T-helper 1 cell treated with Interleukin-12 subunit alpha and Interleukin-12 subunit beta and Interleukin-4 antibody, amounts not matched to agents 30 μg/mL and 1 μg/mL, for 36 hours (primary cell): ENCODE data around the gene SLC5A9.

Experiments
- H3K27ac Mint-ChIP-seq: one replicate; pipeline ENCODE4 v1.8.0; 2021; ENCODE audit warnings: mild to moderate bottlenecking, mixed read lengths
- H3K27me3 Mint-ChIP-seq: one replicate; pipeline ENCODE4 v1.8.0; 2021; ENCODE audit warnings: low read depth, mixed read lengths
- H3K36me3 Mint-ChIP-seq: one replicate; pipeline ENCODE4 v1.8.0; 2021; ENCODE audit warnings: low read depth, mixed read lengths
- H3K4me1 Mint-ChIP-seq: one replicate; pipeline ENCODE4 v1.8.0; 2021; ENCODE audit warnings: low read depth, mixed read lengths
- H3K4me3 Mint-ChIP-seq: one replicate; pipeline ENCODE4 v1.8.0; 2021; ENCODE audit warnings: mild to moderate bottlenecking, moderate library complexity, mixed read lengths
- H3K9me3 Mint-ChIP-seq: one replicate; pipeline ENCODE4 v1.8.0; 2021; ENCODE audit warnings: mixed read lengths

SLC5A9 gene

GRCh38 chr1:48221122-48221521, 1.4 kb upstream of the SLC5A9 start:
- Mint-ChIP-seq H3K36me3 (no peaks in the 10 kb centered on the region), H3K27ac (no peak overlapping the region), H3K4me1 (no peaks in the 10 kb centered on the region), H3K4me3 (no peak overlapping the region), H3K27me3 (peaks cover 9% of the 10 kb centered on the region), H3K9me3 (no peaks in the 10 kb centered on the region)

GRCh38 chr1:48221657-48222056, 859 bp upstream of the SLC5A9 start:
- Mint-ChIP-seq H3K27me3 (peaks cover 9% of the 10 kb centered on the region), H3K4me3 (no peak overlapping the region), H3K27ac (no peak overlapping the region), H3K36me3 (no peaks in the 10 kb centered on the region), H3K4me1 (no peaks in the 10 kb centered on the region), H3K9me3 (no peaks in the 10 kb centered on the region)

DNA sequence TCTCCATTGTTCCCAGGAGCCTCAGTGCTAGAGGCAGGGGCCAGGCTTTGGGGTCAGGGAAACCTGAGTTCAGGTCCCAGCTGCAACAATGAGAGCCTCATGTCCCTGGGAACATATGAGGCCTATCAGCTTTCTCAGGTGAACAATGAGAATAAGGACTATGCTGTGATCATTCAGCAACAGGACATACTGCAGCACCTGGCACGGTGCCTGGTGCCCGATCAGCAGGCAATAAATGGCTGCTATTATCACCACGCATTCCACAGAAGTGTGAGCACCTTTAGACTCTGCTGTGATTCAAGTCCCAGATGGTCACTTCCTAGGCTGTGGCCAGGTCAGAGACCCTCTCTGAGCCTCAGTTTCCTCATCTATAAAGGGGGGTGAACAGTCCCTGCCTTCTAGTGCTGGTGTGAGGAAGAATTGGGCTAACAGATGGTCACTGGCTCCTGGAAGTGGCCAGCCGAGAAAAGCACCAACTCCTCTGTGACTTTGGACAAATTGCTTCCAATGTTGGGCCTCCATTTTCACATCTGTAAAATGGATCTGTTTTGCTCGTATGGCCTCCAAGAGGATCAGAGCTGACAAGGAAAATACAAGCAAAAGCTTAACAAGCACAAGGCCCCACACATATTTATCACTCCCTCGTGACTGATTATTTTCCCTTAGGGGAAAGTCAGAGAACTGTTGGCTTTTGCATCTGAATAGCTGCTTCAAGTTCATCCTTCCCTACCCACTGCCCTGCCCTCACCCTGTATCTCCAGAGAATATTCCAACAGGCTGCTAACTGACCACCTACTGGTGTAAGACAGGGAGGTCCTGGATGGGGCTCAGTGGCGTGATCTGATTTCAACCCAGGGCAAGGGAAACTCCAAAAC, 1.1 kb downstream of the SLC5A9 start:
- Mint-ChIP-seq H3K27me3 (peaks cover 8% of the 10 kb centered on the region), H3K27ac (no peak overlapping the region), H3K4me1 (no peaks in the 10 kb centered on the region), H3K36me3 (no peaks in the 10 kb centered on the region), H3K9me3 (no peaks in the 10 kb centered on the region), H3K4me3 (no peak overlapping the region)

- no peak overlapping the region for H3K4me3 Mint-ChIP-seq
- no peaks in the 10 kb centered on the region for H3K4me1 Mint-ChIP-seq
- H3K36me3 Mint-ChIP-seq: no peaks in the 10 kb centered on the region
- no peaks in the 10 kb centered on the region for H3K9me3 Mint-ChIP-seq
- H3K27me3 Mint-ChIP-seq: no peaks in the 10 kb centered on the region
- H3K27ac Mint-ChIP-seq: no peak overlapping the region
Measured at GRCh38 chr1:48224791-48225190, 2.3 kb downstream of the SLC5A9 start.

- H3K27ac Mint-ChIP-seq: no peak overlapping the region
- no peaks in the 10 kb centered on the region for H3K36me3 Mint-ChIP-seq
Measured at GRCh38 chr1:48225579-48225978, 3.1 kb downstream of the SLC5A9 start.

DNA sequence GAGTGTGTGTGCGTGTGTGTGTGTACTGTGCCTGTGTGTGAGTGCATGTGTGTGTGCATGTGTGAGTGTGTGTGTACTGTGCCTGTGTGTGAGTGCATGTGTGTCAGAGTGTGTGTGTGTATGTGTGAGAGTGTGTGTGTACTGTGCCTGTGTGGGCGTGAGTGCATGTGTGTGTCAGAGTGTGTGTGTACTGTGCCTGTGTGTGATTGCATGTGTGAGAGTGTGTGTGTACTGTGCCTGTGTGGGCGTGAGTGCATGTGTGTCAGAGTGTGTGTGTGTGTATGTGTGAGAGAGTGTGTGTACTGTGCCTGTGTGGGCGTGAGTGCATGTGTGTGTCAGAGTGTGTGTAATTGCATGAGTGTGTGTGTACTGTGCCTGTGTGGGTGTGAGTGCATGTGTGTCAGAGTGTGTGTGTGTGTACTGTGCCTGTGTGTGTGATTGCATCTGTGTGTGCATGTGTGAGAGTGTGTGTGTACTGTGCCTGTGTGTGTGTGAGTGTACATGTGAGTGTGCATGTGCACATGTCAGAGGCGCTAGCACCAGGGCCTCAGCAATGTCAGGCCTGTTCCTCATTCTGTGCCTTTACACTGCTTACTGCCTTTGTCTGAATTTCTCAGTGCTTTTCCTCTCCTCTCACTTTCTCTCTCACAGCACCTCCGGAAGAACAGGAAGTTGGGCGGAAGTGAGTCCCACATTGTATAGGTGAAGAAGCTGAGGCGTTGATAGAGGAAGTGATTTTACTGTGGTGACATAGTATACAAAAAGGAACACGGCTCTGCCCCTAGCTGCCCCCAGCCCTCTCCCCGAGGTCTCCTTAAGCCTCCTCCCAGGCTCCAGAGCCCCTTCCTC, 4.9 kb downstream of the SLC5A9 start:
- no peaks in the 10 kb centered on the region for H3K27me3 Mint-ChIP-seq
- no peak overlapping the region for H3K27ac Mint-ChIP-seq
- no peaks in the 10 kb centered on the region for H3K9me3 Mint-ChIP-seq
- no peaks in the 10 kb centered on the region for H3K36me3 Mint-ChIP-seq
- no peak overlapping the region for H3K4me3 Mint-ChIP-seq
- no peaks in the 10 kb centered on the region for H3K4me1 Mint-ChIP-seq

More at GRCh38 chr1:48225579-48225978, 3.1 kb downstream of the SLC5A9 start:
- no peak overlapping the region for H3K4me3 Mint-ChIP-seq
- H3K4me1 Mint-ChIP-seq: no peaks in the 10 kb centered on the region
- no peaks in the 10 kb centered on the region for H3K9me3 Mint-ChIP-seq
- no peaks in the 10 kb centered on the region for H3K27me3 Mint-ChIP-seq

DNA sequence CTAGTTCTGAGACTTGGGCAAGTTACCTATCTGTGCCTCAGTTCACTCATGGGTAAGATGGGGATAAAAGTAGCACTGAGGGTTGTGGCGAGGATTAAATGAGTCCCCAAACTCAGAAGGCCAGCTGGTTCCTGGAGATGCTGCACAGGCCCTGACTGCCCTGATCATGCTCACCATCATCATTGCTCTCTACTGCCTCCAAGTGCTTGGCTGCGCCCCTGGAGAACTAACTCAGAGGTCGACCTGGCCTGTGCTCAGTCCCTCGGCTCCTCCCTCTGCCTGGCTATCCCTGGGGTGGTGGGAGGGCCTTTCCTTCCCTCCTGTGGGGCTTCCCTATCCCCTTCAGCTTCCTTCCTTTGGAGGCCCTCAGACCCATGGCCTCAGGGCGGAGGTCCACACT, 5.6 kb downstream of the SLC5A9 start:
- no peak overlapping the region for H3K27ac Mint-ChIP-seq
- H3K4me1 Mint-ChIP-seq: no peaks in the 10 kb centered on the region
- H3K9me3 Mint-ChIP-seq: no peaks in the 10 kb centered on the region
- H3K4me3 Mint-ChIP-seq: no peak overlapping the region
- no peaks in the 10 kb centered on the region for H3K36me3 Mint-ChIP-seq
- no peaks in the 10 kb centered on the region for H3K27me3 Mint-ChIP-seq

DNA sequence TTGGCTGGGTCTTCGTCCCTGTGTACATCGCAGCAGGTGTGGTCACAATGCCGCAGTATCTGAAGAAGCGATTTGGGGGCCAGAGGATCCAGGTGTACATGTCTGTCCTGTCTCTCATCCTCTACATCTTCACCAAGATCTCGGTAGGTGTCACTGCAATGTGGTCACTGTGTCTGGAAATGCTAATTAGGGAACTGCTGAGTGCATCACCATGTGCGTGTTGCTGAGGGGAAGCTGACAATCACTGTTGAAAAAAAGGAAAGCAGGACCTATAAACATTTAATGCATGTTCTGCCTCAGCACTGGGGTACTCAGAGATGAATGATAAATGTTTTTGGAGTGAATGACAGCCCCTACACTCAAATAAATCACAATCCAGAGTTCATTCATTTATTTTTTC, 6.8 kb downstream of the SLC5A9 start:
- no peak overlapping the region for H3K27ac Mint-ChIP-seq
- H3K9me3 Mint-ChIP-seq: no peaks in the 10 kb centered on the region
- H3K4me1 Mint-ChIP-seq: no peaks in the 10 kb centered on the region
- H3K36me3 Mint-ChIP-seq: no peaks in the 10 kb centered on the region
- no peak overlapping the region for H3K4me3 Mint-ChIP-seq
- H3K27me3 Mint-ChIP-seq: no peaks in the 10 kb centered on the region

GRCh38 chr1:48230236-48230635, 7.7 kb downstream of the SLC5A9 start:
- no peaks in the 10 kb centered on the region for H3K9me3 Mint-ChIP-seq
- H3K27me3 Mint-ChIP-seq: no peaks in the 10 kb centered on the region
- H3K36me3 Mint-ChIP-seq: no peaks in the 10 kb centered on the region
- no peak overlapping the region for H3K4me3 Mint-ChIP-seq
- no peaks in the 10 kb centered on the region for H3K4me1 Mint-ChIP-seq
- no peak overlapping the region for H3K27ac Mint-ChIP-seq

- Mint-ChIP-seq H3K4me3 (no peak overlapping the region), H3K4me1 (no peaks in the 10 kb centered on the region), H3K9me3 (no peaks in the 10 kb centered on the region), H3K27ac (no peak overlapping the region), H3K27me3 (no peaks in the 10 kb centered on the region), H3K36me3 (no peaks in the 10 kb centered on the region)
Measured at GRCh38 chr1:48232722-48233121, 10.2 kb downstream of the SLC5A9 start.

- H3K27me3 Mint-ChIP-seq: no peaks in the 10 kb centered on the region
- H3K9me3 Mint-ChIP-seq: no peaks in the 10 kb centered on the region
- H3K4me3 Mint-ChIP-seq: no peak overlapping the region
- no peaks in the 10 kb centered on the region for H3K36me3 Mint-ChIP-seq
- no peaks in the 10 kb centered on the region for H3K4me1 Mint-ChIP-seq
- no peak overlapping the region for H3K27ac Mint-ChIP-seq
Measured at GRCh38 chr1:48233666-48234485, 11.4 kb downstream of the SLC5A9 start.

- H3K27ac Mint-ChIP-seq: no peak overlapping the region
- H3K4me3 Mint-ChIP-seq: no peak overlapping the region
- no peaks in the 10 kb centered on the region for H3K9me3 Mint-ChIP-seq
- H3K4me1 Mint-ChIP-seq: no peaks in the 10 kb centered on the region
- H3K36me3 Mint-ChIP-seq: no peaks in the 10 kb centered on the region
- no peaks in the 10 kb centered on the region for H3K27me3 Mint-ChIP-seq
Measured at GRCh38 chr1:48235652-48236051, 13.1 kb downstream of the SLC5A9 start.

GRCh38 chr1:48236716-48237470, 14.4 kb downstream of the SLC5A9 start:
- H3K9me3 Mint-ChIP-seq: no peaks in the 10 kb centered on the region
- H3K27ac Mint-ChIP-seq: no peak overlapping the region
- no peak overlapping the region for H3K4me3 Mint-ChIP-seq
- no peaks in the 10 kb centered on the region for H3K36me3 Mint-ChIP-seq
- H3K27me3 Mint-ChIP-seq: no peaks in the 10 kb centered on the region
- H3K4me1 Mint-ChIP-seq: no peaks in the 10 kb centered on the region
